MM.1S (cell line): ENCODE data around the gene ELAC2.

Source experiments
- DNase-seq: peaks from one replicate; pipeline ENCODE4 v3.0.0-alpha.2; 2015
- H2AFZ ChIP-seq: fragments of 300-600 bp; sonication (generic); 2 replicates; pipeline ENCODE4 v1.6.0; 2016; ENCODE audit warnings: antibody characterized with exemption, low read length
- H3F3A ChIP-seq: fragments of 300-600 bp; sonication (generic); 2 replicates; pipeline ENCODE4 v1.6.1; 2016; ENCODE audit warnings: mild to moderate bottlenecking, antibody characterized with exemption, low read length, moderate library complexity, mixed read lengths; ENCODE audit not compliant: insufficient read depth
- H3K27ac ChIP-seq: fragments of 300-600 bp; sonication (generic); 2 replicates; pipeline ENCODE4 v1.5.1; 2016; ENCODE audit warnings: mild to moderate bottlenecking, low read length
- H3K27me3 ChIP-seq: fragments of 300-600 bp; sonication (generic); replicated peaks from 2 replicates; pipeline ENCODE4 v1.6.0; 2016; ENCODE audit warnings: low read length; ENCODE audit not compliant: insufficient read depth
- H3K36me3 ChIP-seq: fragments of 300-600 bp; sonication (generic); replicated peaks from 2 replicates; pipeline ENCODE4 v1.6.1; 2016; ENCODE audit warnings: mild to moderate bottlenecking, low read length, mixed read lengths; ENCODE audit not compliant: insufficient read depth
- H3K4me1 ChIP-seq: fragments of 300-600 bp; sonication (generic); 2 replicates; pipeline ENCODE4 v1.6.1; 2016; ENCODE audit warnings: low read length, mixed read lengths
- H3K4me2 ChIP-seq: fragments of 300-600 bp; sonication (generic); 2 replicates; pipeline ENCODE4 v1.6.0; 2016; ENCODE audit warnings: low read depth, low read length
- H3K4me3 ChIP-seq: fragments of 300-600 bp; sonication (generic); 2 replicates; pipeline ENCODE4 v1.5.1; 2016; ENCODE audit warnings: low read length, mixed read lengths
- H3K79me2 ChIP-seq: fragments of 300-600 bp; sonication (generic); 2 replicates; pipeline ENCODE4 v1.6.1; 2016; ENCODE audit warnings: mixed run types, low read length, mixed read lengths
- H3K9ac ChIP-seq: fragments of 300-600 bp; sonication (generic); 2 replicates; pipeline ENCODE4 v1.6.1; 2016; ENCODE audit warnings: low read length, mixed read lengths
- H3K9me2 ChIP-seq: fragments of 300-600 bp; sonication (generic); replicated peaks from 2 replicates; pipeline ENCODE4 v1.6.1; 2016; ENCODE audit warnings: mild to moderate bottlenecking, low read length, mixed read lengths; ENCODE audit not compliant: insufficient read depth
- H3K9me3 ChIP-seq: fragments of 300-600 bp; sonication (generic); replicated peaks from 2 replicates; pipeline ENCODE4 v1.6.1; 2016; ENCODE audit warnings: mild to moderate bottlenecking, low read length, mixed read lengths; ENCODE audit not compliant: insufficient read depth
- H4K20me1 ChIP-seq: fragments of 300-600 bp; sonication (generic); 2 replicates; pipeline ENCODE4 v1.6.1; 2016; ENCODE audit warnings: mild to moderate bottlenecking, low read length, moderate library complexity, mixed read lengths; ENCODE audit not compliant: insufficient read depth
- EZH2 ChIP-seq: fragments of 300-600 bp; sonication (generic); optimal IDR thresholded peaks from 2 replicates; pipeline ENCODE3; 2017; ENCODE audit warnings: low read depth, mild to moderate bottlenecking, antibody characterized with exemption, low read length, mixed read lengths
- EZH2phosphoT487 ChIP-seq: fragments of 300-600 bp; sonication (generic); IDR thresholded peaks from 2 replicates; pipeline ENCODE4 v1.6.1; 2018; ENCODE audit warnings: antibody characterized with exemption, low read length
- TF ChIP-seq, protein P1 (sequence below): fragments of 300-600 bp; sonication (generic); IDR thresholded peaks from 2 replicates; pipeline ENCODE4 v1.5.1; 2016; ENCODE audit warnings: antibody characterized with exemption, low read length, mixed read lengths

ELAC2 gene

DNA sequence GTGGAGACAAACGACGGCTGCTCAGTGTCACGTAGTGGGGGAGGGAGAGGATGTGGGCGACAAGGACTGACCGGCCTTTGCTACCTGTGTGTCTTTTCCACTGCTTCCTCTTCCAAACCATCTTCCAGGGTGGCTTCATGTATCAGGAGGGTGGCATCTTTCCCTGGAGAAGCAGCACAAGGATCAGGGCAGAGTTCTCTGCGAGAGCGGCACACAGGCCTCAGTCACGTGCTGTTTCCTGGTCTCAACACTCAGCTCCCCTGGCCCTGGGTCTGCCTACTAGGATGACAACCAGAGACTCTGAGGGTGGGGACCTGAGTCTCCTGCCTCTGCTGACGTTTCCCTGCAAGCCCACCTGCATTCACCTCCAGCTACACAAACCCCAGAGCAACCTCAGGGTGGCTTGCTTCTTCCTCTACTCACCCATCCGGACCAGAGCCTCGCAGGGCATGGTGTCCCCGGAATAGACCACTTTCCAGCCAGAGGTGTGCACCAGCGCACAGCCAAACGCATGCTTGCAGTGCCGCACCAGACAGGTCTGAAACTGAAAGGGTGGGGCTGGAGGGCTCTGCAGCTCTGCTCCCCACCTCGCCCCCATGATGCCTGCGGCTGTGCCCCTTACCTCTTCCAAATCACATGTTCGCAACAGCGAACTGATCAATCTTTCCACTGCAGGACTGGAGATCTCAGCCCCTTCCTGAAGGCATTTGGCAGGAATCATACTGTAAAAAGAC, 23.3 kb downstream of the ELAC2 start:
- no peak overlapping the region for H3K4me3 ChIP-seq

DNA sequence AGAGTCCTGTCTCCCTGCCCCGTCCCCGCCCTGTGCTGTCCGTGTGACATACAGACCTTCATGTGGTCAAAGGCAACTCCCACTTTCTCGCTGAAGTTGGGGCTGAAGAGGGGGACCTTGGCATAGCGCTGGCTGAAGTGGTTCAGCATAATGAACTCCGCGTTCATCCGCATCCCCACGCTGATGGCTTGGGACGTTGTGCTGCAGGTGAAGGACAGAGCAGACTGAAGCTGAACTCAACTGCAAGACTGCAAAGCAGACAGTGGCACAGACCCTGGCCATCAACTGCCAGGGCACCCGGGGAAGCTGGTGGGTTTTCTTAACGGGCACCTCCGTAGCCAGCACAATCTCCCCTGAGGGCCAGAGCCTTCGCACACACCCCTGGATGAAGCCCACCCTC, 24.2 kb downstream of the ELAC2 start:
- Histone ChIP-seq H3K27me3 (no peaks in the 10 kb centered on the region), H3K9me3 (no peaks in the 10 kb centered on the region), H3K9me2 (no peaks in the 10 kb centered on the region), H3K36me3 (peaks cover 42% of the 10 kb centered on the region), H2AFZ (no peak overlapping the region), H3K4me3 (no peak overlapping the region), H3K27ac (no peak overlapping the region), H3K9ac (no peak overlapping the region), H3K4me1 (no peaks in the 10 kb centered on the region), H3F3A (no peaks in the 10 kb centered on the region), H3K4me2 (no peak overlapping the region), H3K79me2 (no peaks in the 10 kb centered on the region), H4K20me1 (no peaks in the 10 kb centered on the region)
- no peak for DNase-seq
- no peak for TF ChIP-seq EZH2phosphoT487
- TF ChIP-seq, protein P1, sequence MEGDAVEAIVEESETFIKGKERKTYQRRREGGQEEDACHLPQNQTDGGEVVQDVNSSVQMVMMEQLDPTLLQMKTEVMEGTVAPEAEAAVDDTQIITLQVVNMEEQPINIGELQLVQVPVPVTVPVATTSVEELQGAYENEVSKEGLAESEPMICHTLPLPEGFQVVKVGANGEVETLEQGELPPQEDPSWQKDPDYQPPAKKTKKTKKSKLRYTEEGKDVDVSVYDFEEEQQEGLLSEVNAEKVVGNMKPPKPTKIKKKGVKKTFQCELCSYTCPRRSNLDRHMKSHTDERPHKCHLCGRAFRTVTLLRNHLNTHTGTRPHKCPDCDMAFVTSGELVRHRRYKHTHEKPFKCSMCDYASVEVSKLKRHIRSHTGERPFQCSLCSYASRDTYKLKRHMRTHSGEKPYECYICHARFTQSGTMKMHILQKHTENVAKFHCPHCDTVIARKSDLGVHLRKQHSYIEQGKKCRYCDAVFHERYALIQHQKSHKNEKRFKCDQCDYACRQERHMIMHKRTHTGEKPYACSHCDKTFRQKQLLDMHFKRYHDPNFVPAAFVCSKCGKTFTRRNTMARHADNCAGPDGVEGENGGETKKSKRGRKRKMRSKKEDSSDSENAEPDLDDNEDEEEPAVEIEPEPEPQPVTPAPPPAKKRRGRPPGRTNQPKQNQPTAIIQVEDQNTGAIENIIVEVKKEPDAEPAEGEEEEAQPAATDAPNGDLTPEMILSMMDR = no peak
- no peak for TF ChIP-seq EZH2

More for the DNA sequence above, 23.3 kb downstream of the ELAC2 start:
- no peak overlapping the region for H3K9ac ChIP-seq
- no peaks in the 10 kb centered on the region for H3K9me3 ChIP-seq
- H3K4me2 ChIP-seq = no peak overlapping the region
- no peak for DNase-seq
- H3K9me2 ChIP-seq = no peaks in the 10 kb centered on the region
- no peaks in the 10 kb centered on the region for H3F3A ChIP-seq
- H2AFZ ChIP-seq = no peak overlapping the region
- TF ChIP-seq, protein P1 = no peak
- TF ChIP-seq EZH2 = no peak
- TF ChIP-seq EZH2phosphoT487 = no peak
- peaks cover 46% of the 10 kb centered on the region for H3K36me3 ChIP-seq
- no peak overlapping the region for H3K27ac ChIP-seq
- H3K27me3 ChIP-seq = no peaks in the 10 kb centered on the region
- H4K20me1 ChIP-seq = no peaks in the 10 kb centered on the region
- H3K4me1 ChIP-seq = no peaks in the 10 kb centered on the region
- no peaks in the 10 kb centered on the region for H3K79me2 ChIP-seq

DNA sequence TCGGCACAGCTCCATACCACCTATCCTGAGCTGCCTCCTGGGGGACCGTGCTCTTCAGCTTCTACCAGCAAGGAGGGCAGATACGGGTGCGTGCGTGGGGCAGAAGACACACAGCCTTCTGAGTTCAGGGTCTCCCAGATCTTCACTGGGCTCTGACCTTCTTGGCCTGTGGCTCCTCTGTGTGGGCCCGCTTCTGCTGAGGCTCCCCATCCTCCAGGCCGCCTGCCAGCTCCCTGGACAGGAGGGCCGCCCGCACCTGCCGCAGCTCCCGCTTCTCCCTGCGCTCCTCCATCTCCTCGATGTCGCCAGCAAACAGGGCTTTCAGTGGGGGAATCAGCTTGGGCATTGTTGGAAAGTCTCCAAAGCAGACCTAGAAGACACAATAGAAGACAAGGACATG, 25.2 kb downstream of the ELAC2 start:
- Histone ChIP-seq H3K4me2 (no peak overlapping the region), H3K27ac (no peak overlapping the region), H3F3A (no peaks in the 10 kb centered on the region), H3K79me2 (no peaks in the 10 kb centered on the region), H3K9me2 (no peaks in the 10 kb centered on the region), H3K27me3 (no peaks in the 10 kb centered on the region), H3K36me3 (peaks cover 36% of the 10 kb centered on the region), H3K4me1 (no peaks in the 10 kb centered on the region), H3K9me3 (no peaks in the 10 kb centered on the region), H4K20me1 (no peaks in the 10 kb centered on the region), H3K9ac (no peak overlapping the region), H2AFZ (no peak overlapping the region), H3K4me3 (no peak overlapping the region)
- TF ChIP-seq EZH2 = no peak
- TF ChIP-seq, protein P1 = no peak
- no peak for TF ChIP-seq EZH2phosphoT487
- no peak for DNase-seq
